HG02938 (cell line): ENCODE measurements around the gene IDI2.

Experiments used
- ATAC-seq: cut with Tn5 transposase; IDR thresholded peaks from one replicate; pipeline ENCODE4 v1.9.1; 2021; ENCODE audit warnings: mild to moderate bottlenecking, moderate library complexity; ENCODE audit not compliant: unreplicated experiment

Gene IDI2

DNA sequence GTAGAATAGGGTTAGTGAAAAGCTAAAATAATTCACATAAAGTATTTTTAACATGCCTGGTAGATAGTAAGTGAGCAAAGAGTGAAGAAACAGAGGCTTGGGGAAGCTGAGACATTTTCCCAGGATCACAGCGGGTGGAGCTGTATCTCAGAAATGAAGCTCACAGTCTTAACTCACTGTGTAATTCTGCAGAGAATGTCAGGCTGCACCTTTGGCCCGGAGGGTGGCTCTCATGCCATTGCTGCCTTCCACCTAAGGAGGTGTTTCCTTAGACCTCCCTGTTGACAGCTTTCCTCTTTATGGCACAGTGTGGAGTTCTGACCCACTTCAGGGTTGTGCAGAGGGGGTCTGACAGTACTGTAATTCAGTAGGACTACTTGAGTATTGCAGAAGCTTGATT, 40.3 kb downstream of the IDI2 start:
- ATAC-seq = no peak

DNA sequence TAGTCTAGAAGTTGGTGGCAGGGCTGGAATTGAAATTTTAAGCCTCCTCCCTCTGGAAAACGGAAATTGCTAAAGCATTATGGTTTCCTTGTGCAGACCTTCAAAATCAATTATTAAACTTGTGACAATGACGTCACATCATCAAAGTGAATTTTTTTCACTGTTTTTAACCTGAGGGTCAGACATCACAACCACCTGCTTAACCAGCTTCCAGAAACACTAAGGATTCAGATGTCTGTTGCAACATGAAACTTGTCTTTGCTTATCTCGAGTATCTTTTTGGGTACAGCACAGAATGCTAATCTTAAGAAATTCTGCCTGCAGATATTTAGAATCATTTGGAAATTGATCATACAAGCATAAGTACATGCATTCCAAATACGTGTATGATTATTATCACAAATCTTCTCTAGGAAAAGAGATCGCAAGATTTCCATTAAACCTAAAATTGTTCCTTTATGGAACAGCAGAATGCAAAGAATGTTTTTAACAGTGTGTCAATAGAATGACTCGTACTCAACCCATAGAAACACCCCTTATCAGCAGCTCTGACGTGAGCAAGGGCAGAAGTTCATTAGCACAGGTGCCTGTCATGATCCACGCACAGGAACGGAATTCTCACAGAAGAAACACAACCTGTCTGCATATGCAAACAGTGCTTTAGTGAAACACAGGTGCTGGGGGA, 41.5 kb downstream of the IDI2 start:
- no peak for ATAC-seq

DNA sequence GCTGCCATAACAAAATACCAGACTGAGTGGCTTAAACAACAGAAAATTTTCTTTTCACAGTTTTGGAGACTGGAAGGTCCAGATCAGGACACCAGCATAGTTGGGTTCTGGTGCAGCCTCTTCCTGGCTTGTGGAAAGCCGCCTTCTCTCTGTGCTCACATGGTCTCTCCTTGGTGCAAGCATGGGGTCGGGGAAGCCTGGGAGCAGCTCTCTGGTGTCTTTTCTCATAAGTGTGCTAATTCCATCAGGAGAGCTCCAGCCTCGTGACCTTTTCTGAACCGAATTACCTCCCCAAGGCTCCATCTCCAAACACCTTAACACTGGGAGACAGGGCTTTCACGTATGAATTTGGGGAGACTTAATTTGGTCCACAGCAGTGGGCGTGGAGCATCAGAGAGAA, 42.3 kb downstream of the IDI2 start:
- no peak for ATAC-seq

DNA sequence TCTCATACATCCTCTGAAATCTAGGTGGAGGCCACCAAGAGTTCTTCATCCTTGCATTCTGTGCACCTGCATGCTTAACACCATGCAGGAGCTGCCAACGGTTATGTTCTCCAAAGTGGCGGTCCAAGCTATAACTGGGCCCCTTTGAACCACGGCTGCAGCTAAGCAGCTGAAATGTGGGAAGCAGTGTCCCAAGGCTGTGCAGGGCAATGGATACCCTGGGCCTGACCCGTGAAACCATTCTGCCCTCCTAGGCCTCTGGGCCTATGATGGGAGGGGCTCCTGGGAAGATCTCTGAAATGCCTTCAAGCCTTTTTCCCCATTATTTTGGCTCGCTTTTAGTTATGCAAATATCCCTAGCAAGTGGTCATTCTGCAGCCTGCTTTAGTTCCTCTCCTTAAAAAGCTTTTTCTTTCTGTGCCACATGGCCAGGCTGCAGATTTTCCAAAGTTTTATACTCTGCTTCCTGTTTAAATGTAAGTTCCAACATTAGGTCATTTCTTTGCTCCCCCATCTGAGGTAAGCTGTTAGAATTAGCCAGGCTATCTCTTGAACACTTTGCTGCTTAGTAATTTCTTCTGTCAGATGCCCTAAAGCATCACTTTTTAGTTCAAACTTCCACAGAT, 45.1 kb downstream of the IDI2 start:
- no peak for ATAC-seq

DNA sequence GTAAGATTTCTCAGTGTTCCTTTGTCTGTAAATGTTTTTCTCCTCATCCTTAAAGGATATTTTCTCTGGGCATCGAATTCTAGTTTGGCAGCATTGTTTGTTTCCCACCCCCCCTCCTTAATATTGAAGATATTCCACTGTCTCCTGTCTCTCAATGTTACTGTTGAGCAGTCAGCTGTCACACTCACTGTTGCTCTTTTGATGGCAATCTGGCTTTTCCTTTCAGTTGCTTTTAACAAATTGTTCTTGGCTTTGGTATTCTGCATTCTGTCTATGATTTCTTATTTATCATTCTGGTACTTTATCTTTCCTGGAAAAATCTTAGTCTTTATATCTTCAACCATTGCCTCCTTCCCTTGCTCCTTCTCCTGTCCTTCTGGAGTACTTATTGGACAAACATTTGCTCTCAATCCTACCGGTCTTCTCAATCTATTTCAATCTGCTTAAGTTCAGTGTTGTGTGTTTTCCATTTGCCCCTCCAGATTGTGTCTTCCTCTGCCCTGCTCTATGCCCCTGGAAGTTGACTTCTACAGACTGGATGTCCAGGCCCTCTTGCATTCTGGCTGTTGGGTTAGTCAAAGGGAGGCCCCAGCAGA, 46.7 kb downstream of the IDI2 start:
- ATAC-seq = no peak

DNA sequence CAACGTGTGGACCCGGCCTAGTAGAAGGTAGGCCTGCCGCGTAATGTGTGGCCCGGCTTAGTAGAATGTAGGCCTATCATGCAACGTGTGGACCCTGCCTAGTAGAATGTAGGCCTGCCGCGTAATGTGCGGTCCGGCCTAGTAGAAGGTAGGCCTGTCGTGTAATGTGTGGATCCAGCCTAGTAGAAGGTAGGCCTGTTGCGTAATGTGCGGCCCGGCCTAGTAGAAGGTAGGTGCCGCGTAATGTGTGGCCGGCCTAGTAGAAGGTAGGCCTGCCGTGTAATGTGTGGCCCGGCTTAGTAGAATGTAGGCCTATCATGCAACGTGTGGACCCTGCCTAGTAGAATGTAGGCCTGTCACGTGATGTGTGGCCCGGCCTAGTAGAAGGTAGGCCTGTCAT, 49.3 kb downstream of the IDI2 start:
- ATAC-seq = no peak

DNA sequence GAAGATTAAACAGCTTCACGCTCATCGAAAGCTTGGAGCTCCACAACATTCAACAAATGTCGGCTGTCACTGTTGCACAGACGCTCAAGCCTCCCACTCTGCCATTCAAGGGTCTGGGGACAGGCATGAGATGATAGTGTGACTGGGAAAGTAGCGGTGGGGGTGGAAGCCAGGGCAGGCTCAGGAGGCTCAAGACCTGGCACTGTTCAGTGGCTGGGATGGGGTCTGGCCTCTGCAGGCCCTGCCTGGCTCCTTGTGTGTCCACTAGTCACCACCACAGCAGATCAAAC, 50.9 kb downstream of the IDI2 start:
- no peak for ATAC-seq

DNA sequence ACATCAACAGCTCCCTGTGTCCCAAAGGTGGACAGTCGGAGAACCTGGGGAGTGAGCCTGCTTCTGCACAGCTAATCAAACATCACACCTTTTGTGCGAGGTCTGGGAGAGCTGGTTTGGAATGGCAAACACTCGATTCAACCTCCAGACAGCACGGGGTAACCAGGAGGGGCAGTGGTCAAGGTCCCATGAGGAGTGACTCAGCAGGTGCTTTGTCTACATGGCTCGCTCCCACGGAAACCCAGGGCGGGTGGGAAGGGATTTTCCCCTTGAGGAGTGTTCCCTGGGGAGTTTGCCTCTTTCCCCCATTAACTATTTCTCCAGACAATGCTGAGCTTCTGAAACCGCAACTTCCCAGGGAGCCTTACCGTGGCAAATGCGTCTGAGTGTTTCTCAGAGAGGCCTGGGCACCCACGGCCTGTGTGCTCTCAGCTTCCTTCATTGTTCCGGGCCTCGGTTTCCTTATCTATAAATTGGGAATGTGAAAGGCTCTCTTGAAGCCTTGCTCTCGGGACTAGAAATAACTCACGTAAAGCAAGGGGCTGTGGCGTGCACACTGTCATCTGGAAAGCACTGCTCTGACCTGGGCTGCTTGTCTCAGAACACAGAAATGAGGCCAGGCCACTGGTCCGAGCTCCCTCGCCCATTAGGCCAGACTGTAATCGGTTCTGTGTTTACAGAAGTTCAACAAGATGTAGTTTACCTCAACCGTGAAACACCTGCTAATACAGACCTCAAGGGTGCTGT, 51.4 kb downstream of the IDI2 start:
- no peak for ATAC-seq

DNA sequence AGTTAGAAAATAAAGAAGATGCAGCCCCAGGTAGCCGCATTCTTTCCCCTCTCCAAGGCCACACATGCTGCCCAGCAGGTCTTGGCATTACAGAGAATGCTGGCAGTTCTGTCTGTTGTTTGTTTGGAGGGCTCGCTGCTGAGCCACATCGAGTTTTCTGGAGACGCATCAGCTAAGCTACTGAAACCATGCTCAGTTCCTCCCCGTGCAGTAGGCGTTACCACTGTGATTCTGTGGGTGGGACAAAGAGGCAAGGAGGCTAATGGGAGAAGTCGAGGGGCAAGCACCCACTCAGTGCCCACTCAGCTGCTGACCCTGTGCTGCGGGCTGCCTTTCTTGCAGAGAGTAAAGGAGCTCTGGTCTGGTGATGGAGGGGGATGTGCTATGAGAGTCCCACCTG, 52.9 kb downstream of the IDI2 start:
- ATAC-seq = no peak

DNA sequence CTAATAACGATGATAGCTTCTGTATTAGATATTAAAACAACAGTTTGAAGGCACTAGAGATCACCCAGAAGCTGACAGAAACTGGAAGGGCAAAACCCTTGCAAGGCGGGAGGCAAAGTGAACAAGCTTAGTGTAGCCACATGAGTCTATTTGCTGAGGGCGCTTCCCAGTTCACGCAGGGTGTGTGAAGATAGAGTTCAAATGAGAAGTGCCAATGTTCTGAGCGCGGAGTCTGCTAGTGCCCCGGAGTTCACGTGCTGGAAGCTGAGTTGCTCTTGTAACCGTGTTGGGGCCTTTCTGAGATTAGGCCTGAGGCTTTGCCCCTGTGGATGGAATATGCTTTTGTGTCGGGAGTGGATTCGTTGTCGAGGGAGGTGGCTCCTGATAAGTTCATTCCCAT, 54.0 kb downstream of the IDI2 start:
- ATAC-seq = no peak

DNA sequence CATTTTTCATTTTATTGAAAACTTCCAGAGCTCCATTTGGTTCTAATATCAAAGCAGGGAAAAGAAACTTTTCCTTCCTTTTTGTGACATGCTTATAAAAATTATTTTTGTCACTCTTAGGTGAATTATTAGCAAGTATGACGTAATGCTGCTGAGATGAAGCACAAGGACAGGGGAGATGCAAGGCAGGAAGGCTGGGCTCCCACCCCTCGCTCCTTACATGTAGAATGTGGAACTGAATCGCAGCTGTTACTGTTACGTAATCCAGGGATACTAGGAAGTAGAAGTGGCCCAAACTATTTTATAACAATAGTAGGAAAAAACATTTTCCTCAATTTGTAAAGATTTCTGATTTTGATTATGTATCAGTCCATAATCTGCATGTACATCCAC, 54.5 kb downstream of the IDI2 start:
- ATAC-seq = no peak

DNA sequence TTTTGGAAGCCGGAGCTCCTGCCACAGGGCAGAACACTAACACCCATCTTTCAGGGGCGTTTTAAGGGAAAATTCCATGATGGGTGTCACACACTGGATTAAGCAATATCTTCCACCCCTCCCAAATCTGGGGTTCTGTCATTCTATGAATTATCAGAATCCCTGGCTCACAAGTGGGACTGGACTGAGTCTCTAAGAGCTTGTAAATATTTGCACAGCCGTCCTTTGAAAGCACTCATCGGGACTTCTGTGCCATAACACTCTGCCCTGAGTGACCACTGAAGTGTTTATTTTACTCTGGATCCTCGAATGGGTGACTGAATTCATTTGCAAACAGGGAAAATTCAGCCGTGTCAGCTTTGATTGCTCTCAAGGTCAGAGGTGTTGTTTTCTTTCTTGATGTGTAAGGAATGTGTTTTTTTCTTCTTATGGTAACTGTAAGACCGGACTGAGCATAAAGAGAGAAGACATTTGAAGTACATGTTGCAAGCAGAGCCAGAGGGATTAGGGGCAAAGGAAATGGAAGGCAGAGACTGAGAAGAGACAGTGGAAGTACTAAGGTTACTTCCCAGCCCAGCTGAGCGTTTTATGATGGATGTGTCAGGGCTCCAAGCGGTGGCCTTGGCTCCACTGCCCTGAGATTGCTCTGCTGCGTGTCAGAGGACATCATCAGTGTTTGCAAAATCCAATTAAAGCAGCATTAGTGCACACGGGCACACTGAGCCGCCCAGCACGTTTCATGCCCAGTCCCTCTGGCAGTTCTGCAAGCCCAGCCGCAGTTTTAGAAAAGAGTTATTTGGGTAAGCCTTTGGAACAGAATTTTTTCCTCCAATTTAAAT, 55.1 kb downstream of the IDI2 start:
- no peak for ATAC-seq

DNA sequence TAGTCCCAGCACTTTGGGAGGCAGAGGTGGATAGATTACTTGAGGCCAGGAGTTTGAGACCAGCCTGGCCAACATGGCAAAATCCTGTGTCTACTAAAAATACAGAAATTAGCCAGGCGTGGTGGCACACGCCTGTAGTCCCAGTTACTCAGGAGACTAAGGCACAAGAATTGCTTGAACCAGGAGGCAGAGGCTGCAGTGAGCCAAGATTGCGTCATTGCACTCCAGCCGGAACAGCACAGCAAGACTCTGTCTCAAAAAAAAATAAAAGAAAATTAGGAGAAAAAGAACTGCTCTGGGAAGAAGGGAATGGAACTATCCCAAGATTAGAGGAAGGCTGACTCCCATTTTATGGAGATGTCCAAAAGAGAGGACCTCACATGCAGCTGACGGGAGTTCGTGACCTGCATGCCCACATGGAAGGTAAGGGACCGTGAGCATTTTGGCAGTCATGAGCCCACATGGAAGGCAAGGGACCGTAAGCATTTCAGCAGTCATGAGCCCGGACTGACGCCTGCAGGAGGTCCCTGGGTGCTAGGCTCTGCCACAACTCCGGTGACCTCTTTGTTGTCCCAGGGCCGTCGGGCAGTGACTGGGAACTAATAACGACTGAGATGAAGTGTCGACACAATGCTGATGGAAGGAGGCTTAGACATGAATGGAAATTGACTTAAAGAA, 56.0 kb downstream of the IDI2 start:
- no peak for ATAC-seq
